Osteocyte (in vitro differentiated cells): ENCODE measurements around the gene CCDC86. TPM values are rescaled to one million over a fixed set of nuclear protein-coding genes. Genes with fewer than 3 reads are reported as not detected.

Experiments
- DNase-seq: peaks from one replicate; pipeline ENCODE4 v3.0.0; 2021; ENCODE audit warnings: mixed read lengths; ENCODE audit not compliant: unreplicated experiment; ENCODE audit errors: extremely low spot score
- H3K27ac Mint-ChIP-seq: one replicate; pipeline ENCODE4 v1.8.0; 2021; ENCODE audit warnings: mild to moderate bottlenecking, mixed read lengths; ENCODE audit not compliant: unreplicated experiment
- H3K27me3 Mint-ChIP-seq: one replicate; pipeline ENCODE4 v1.8.0; 2021; ENCODE audit warnings: mixed read lengths; ENCODE audit not compliant: unreplicated experiment
- H3K36me3 Mint-ChIP-seq: one replicate; pipeline ENCODE4 v1.8.0; 2021; ENCODE audit warnings: mixed read lengths; ENCODE audit not compliant: unreplicated experiment
- H3K4me1 Mint-ChIP-seq: one replicate; pipeline ENCODE4 v1.8.0; 2021; ENCODE audit warnings: mixed read lengths; ENCODE audit not compliant: unreplicated experiment
- H3K4me3 Mint-ChIP-seq: one replicate; pipeline ENCODE4 v1.8.0; 2021; ENCODE audit warnings: mild to moderate bottlenecking, moderate library complexity, mixed read lengths; ENCODE audit not compliant: unreplicated experiment
- H3K9me3 Mint-ChIP-seq: one replicate; pipeline ENCODE4 v1.8.0; 2021; ENCODE audit warnings: mixed read lengths; ENCODE audit not compliant: unreplicated experiment
- total RNA-seq: library from RNA; stranded (reverse); gene quantifications from 2 replicates; pipeline ENCODE4 v1.2.1, GENCODE V29; 2021
- TF ChIP-seq, protein P1 (sequence below): fragments of 200-600 bp; sonication (generic); IDR thresholded peaks from 2 replicates; pipeline ENCODE4 v1.5.0; 2021; ENCODE audit warnings: antibody characterized with exemption, mild to moderate bottlenecking, moderate library complexity

The CCDC86 gene
- total RNA-seq, 1 donor from 2014 or later, result 25.9 TPM

DNA sequence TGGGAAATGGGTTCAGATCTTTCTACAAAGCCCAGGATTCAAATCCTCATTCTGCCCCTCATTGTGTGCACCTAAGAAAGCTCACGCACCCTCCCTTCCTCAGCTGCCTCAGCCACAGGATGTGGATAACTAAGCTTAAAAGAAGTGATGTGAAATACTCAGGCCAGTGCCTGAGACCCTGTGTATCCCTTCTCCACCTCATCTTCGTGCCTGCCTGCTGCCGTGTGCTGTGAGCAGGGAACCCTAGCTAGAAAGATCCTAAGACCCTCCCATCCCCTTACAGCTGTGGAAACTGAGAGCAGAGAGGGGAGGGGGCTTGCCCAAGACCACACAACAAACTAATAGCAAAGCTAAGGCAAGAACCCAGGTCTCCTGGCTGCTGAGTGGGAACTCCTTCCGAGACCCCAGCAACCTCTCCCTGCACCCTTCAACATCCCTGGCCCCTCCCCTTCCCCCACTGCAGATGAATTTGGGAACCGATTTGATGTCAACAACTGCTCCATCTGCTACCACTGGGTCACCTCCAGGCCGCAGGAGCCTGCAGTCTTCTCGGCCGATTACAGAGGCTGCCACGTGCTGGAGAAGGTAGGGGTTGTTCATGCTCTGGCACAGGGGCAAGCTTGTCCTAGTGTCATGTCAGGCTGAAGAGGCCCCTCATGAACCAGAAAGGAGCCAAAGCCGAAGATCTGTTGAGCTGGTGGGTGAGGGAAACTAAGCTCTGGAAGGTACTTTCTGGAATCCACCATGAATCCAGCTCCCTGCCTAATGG lies 27.0 kb downstream of the CCDC86 start:
- DNase-seq, result no peak
- no peaks in the 10 kb centered on the region for H3K36me3 Mint-ChIP-seq
- H3K27me3 Mint-ChIP-seq, result peaks cover 3% of the 10 kb centered on the region
- TF ChIP-seq, protein P1, sequence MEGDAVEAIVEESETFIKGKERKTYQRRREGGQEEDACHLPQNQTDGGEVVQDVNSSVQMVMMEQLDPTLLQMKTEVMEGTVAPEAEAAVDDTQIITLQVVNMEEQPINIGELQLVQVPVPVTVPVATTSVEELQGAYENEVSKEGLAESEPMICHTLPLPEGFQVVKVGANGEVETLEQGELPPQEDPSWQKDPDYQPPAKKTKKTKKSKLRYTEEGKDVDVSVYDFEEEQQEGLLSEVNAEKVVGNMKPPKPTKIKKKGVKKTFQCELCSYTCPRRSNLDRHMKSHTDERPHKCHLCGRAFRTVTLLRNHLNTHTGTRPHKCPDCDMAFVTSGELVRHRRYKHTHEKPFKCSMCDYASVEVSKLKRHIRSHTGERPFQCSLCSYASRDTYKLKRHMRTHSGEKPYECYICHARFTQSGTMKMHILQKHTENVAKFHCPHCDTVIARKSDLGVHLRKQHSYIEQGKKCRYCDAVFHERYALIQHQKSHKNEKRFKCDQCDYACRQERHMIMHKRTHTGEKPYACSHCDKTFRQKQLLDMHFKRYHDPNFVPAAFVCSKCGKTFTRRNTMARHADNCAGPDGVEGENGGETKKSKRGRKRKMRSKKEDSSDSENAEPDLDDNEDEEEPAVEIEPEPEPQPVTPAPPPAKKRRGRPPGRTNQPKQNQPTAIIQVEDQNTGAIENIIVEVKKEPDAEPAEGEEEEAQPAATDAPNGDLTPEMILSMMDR, result no peak
- peaks cover 34% of the 10 kb centered on the region for H3K4me1 Mint-ChIP-seq
- no peak overlapping the region for H3K4me3 Mint-ChIP-seq
- no peaks in the 10 kb centered on the region for H3K9me3 Mint-ChIP-seq
- no peak overlapping the region for H3K27ac Mint-ChIP-seq

DNA sequence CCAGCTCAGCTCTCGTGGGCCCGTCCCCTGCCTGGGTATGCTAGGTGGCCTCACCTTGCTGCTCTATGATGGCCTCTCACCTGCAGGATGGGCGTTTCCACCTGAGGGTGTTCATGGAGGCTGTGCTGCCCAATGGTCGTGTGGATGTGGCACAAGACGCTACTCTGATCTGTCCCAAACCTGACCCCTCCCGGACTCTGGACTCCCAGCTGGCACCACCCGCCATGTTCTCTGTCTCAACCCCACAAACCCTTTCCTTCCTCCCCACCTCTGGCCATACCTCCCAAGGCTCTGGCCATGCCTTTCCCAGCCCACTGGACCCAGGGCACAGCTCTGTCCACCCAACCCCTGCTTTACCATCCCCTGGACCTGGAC lies 27.5 kb downstream of the CCDC86 start:
- no peak for DNase-seq
- Mint-ChIP-seq H3K27ac (no peak overlapping the region), H3K4me1 (peaks cover 34% of the 10 kb centered on the region), H3K9me3 (no peaks in the 10 kb centered on the region), H3K36me3 (no peaks in the 10 kb centered on the region), H3K27me3 (peaks cover under 1% of the 10 kb centered on the region), H3K4me3 (no peak overlapping the region)
- TF ChIP-seq, protein P1, result no peak

GRCh38 chr11:60870276-60870675 lies 28.4 kb downstream of the CCDC86 start:
- Mint-ChIP-seq H3K4me3 (no peak overlapping the region), H3K9me3 (no peaks in the 10 kb centered on the region), H3K4me1 (peaks cover 34% of the 10 kb centered on the region), H3K36me3 (no peaks in the 10 kb centered on the region), H3K27ac (no peak overlapping the region), H3K27me3 (no peaks in the 10 kb centered on the region)
- no peak for DNase-seq
- TF ChIP-seq, protein P1, result no peak

- Mint-ChIP-seq H3K27ac (no peak overlapping the region), H3K27me3 (no peaks in the 10 kb centered on the region), H3K4me1 (peaks cover 34% of the 10 kb centered on the region), H3K36me3 (no peaks in the 10 kb centered on the region), H3K9me3 (no peaks in the 10 kb centered on the region), H3K4me3 (no peak overlapping the region)
- TF ChIP-seq, protein P1, result no peak
- no peak for DNase-seq
Observed at GRCh38 chr11:60870733-60871377, 28.9 kb downstream of the CCDC86 start.

- no peaks in the 10 kb centered on the region for H3K36me3 Mint-ChIP-seq
- DNase-seq, result no peak
Observed at GRCh38 chr11:60871378-60872061, 29.6 kb downstream of the CCDC86 start.

More at GRCh38 chr11:60871378-60872061, 29.6 kb downstream of the CCDC86 start:
- H3K4me1 Mint-ChIP-seq, result peaks cover 34% of the 10 kb centered on the region
- H3K27me3 Mint-ChIP-seq, result no peaks in the 10 kb centered on the region
- no peak overlapping the region for H3K27ac Mint-ChIP-seq
- TF ChIP-seq, protein P1, result peak; percentile 12
- H3K4me3 Mint-ChIP-seq, result no peak overlapping the region
- no peaks in the 10 kb centered on the region for H3K9me3 Mint-ChIP-seq
